ACC112 (cell line): Measurements from ENCODE around the gene SLC9A9.

Experiments used
- H2AFZ ChIP-seq: fragments of 200-600 bp; sonication (generic); one replicate; pipeline ENCODE4 v1.6.0; 2017; ENCODE audit warnings: antibody characterized with exemption, low read length; ENCODE audit not compliant: unreplicated experiment
- H3K27ac ChIP-seq: fragments of 200-600 bp; sonication (generic); 2 replicates; pipeline ENCODE4 v1.5.1; 2014; ENCODE audit warnings: low read depth, mild to moderate bottlenecking, antibody characterized with exemption, low read length, moderate library complexity
- H3K27me3 ChIP-seq: fragments of 200-600 bp; sonication (generic); 2 replicates; pipeline ENCODE4 v1.6.1; 2014; ENCODE audit warnings: mild to moderate bottlenecking, antibody characterized with exemption, low read length, moderate library complexity, mixed read lengths; ENCODE audit not compliant: insufficient read depth
- H3K36me3 ChIP-seq: fragments of 200-600 bp; sonication (generic); 2 replicates; pipeline ENCODE4 v1.6.1; 2016; ENCODE audit warnings: mild to moderate bottlenecking, antibody characterized with exemption, low read length, moderate library complexity, mixed read lengths; ENCODE audit not compliant: insufficient read depth
- H3K4me1 ChIP-seq: fragments of 200-600 bp; sonication (generic); one replicate; pipeline ENCODE4 v1.6.1; 2016; ENCODE audit warnings: low read length, mixed read lengths; ENCODE audit not compliant: insufficient read depth, unreplicated experiment, control insufficient read depth
- H3K4me3 ChIP-seq: fragments of 200-600 bp; sonication (generic); 2 replicates; pipeline ENCODE4 v1.5.1; 2014; ENCODE audit warnings: mild to moderate bottlenecking, low read depth, low read length
- H3K79me2 ChIP-seq: fragments of 200-600 bp; sonication (generic); one replicate; pipeline ENCODE4 v1.6.0; 2016; ENCODE audit warnings: low read length; ENCODE audit not compliant: control insufficient read depth, unreplicated experiment, insufficient read depth

SLC9A9 gene

GRCh38 chr3:143514109-143514508, 334.2 kb downstream of the SLC9A9 start:
- Histone ChIP-seq H3K4me1 (peaks cover 7% of the 10 kb centered on the region), H3K4me3 (no peak overlapping the region), H3K27me3 (no peaks in the 10 kb centered on the region), H2AFZ (no peak overlapping the region), H3K27ac (no peak overlapping the region), H3K36me3 (no peaks in the 10 kb centered on the region), H3K79me2 (no peaks in the 10 kb centered on the region)

- Histone ChIP-seq H2AFZ (no peak overlapping the region), H3K27me3 (no peaks in the 10 kb centered on the region), H3K4me3 (no peak overlapping the region), H3K4me1 (peaks cover 30% of the 10 kb centered on the region), H3K36me3 (no peaks in the 10 kb centered on the region), H3K79me2 (no peaks in the 10 kb centered on the region), H3K27ac (no peak overlapping the region)
These were observed 336.9 kb downstream of the SLC9A9 start for GRCh38 chr3:143511174-143511879.

DNA sequence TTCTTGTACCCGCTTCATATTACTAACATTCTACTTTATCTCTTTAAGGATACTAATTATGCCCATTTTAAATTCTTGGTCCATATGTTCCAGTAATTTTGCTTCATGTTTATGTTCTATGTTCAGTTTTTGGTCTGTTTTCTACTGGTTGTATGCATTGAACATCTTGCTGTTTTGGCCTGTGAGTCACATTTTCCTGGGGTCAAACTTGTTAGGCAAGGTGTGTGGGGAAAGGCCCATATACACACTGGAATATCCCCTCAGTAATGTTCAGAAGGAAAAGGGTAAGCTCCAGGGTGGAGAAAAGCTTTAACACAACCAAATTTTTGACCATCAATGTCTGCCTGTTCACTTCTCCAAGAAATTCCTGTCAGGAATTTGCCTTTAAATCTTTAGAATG, 337.7 kb downstream of the SLC9A9 start:
- H3K27me3 ChIP-seq, result no peaks in the 10 kb centered on the region
- H3K27ac ChIP-seq, result no peak overlapping the region
- H3K79me2 ChIP-seq, result no peaks in the 10 kb centered on the region
- H3K36me3 ChIP-seq, result no peaks in the 10 kb centered on the region
- H2AFZ ChIP-seq, result no peak overlapping the region
- peaks cover 35% of the 10 kb centered on the region for H3K4me1 ChIP-seq
- H3K4me3 ChIP-seq, result no peak overlapping the region

DNA sequence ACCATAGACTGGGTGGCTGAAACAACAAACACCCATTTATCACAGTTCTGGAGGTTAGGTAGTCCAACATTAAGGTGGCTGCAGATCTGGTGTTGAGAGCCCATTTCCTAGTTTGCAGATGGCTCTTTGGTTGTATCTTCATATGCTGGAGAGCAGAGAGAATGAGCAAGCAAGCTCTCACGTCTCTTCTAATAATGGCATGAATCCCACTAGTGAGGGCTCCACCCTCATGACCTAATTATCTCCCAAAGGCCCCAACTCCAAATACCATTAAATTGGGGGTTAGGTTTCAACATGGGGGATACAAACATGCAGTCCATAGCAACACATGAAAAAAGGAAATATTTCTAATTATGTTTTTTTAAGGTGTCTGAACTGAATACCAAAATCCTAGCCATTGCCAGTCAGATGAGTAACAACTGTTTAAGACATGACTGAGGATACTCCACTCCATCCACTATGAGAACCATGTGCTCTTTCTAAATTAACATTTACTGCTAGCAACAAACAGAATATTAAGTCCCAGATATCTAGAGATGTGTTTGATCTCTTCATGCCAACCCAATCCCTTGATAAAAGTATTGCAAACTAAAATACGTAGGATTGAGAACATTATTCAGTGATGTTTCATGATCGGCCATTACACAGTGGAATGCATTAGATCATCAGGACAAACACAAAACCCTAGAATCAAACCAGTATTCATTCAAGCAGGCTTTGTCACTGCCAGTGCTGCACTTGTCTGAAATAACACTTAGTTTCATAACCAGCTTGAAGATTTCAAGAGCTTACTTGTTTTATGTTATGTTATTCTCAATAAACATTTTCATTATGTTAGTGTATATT, 340.3 kb downstream of the SLC9A9 start:
- H3K27me3 ChIP-seq, result no peaks in the 10 kb centered on the region
- H3K36me3 ChIP-seq, result no peaks in the 10 kb centered on the region
- peaks cover 35% of the 10 kb centered on the region for H3K4me1 ChIP-seq
- no peaks in the 10 kb centered on the region for H3K79me2 ChIP-seq
- peak overlapping the region; percentile 18 for H3K4me3 ChIP-seq
- H3K27ac ChIP-seq, result peak overlapping the region; percentile 90
- peak overlapping the region; percentile 95 for H2AFZ ChIP-seq

- H3K4me1 ChIP-seq, result peaks cover 35% of the 10 kb centered on the region
- H3K27me3 ChIP-seq, result no peaks in the 10 kb centered on the region
- H3K36me3 ChIP-seq, result no peaks in the 10 kb centered on the region
- H2AFZ ChIP-seq, result peak overlapping the region; percentile 6
- peak overlapping the region; percentile 8; the same call in 1 of the 2 replicates for H3K27ac ChIP-seq
- H3K79me2 ChIP-seq, result no peaks in the 10 kb centered on the region
- H3K4me3 ChIP-seq, result no peak overlapping the region
These were observed 342.1 kb downstream of the SLC9A9 start for GRCh38 chr3:143506190-143506589.

- Histone ChIP-seq H3K27ac (no peak overlapping the region), H3K4me1 (peaks cover 21% of the 10 kb centered on the region), H3K36me3 (no peaks in the 10 kb centered on the region), H3K27me3 (no peaks in the 10 kb centered on the region), H3K79me2 (no peaks in the 10 kb centered on the region), H3K4me3 (no peak overlapping the region), H2AFZ (no peak overlapping the region)
These were observed 344.9 kb downstream of the SLC9A9 start for GRCh38 chr3:143503325-143503885.

DNA sequence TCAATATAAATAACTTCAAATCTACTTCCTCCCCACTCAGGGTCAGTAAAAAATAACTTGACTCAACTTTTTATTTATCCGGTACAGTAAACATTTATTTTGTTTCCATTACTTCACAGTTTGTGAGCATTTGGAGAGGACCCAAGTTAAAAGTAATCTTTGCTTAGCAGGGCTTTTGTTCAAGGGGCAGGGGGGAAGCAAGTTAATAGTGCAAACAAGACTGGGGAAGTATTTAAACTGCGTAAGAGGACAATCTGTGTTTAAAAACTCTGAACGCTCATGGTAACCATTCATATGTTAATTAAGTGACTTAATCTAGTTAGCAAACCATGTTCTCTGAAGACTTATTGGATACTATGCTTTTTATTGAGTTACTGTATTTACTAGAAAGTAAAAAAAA, 346.2 kb downstream of the SLC9A9 start:
- Histone ChIP-seq H3K27me3 (no peaks in the 10 kb centered on the region), H3K79me2 (no peaks in the 10 kb centered on the region), H3K27ac (no peak overlapping the region), H2AFZ (no peak overlapping the region), H3K36me3 (no peaks in the 10 kb centered on the region), H3K4me1 (peaks cover 11% of the 10 kb centered on the region), H3K4me3 (no peak overlapping the region)

DNA sequence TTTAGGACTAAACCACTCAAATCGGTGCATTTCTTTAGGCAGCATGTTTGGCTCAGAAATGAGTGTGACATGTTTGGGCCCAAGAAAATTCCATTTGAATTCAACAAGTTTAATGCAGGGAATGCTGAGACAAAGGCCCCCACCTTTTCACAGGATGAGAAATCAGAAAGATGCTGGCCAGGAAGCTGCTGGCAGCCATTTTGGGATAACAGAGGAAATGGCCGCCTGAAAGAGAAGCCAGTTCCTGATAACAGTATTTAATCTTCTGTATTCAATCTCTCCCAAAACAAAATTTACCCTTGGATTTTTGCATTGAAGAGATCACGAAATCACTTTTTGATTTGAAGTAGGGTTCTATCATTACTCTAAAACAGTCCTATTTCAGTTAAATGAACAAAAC, 350.9 kb downstream of the SLC9A9 start:
- no peak overlapping the region for H3K4me3 ChIP-seq
- no peaks in the 10 kb centered on the region for H3K27me3 ChIP-seq
- no peak overlapping the region for H2AFZ ChIP-seq
- no peak overlapping the region for H3K27ac ChIP-seq
- no peaks in the 10 kb centered on the region for H3K36me3 ChIP-seq
- H3K79me2 ChIP-seq, result no peaks in the 10 kb centered on the region
- H3K4me1 ChIP-seq, result no peaks in the 10 kb centered on the region

DNA sequence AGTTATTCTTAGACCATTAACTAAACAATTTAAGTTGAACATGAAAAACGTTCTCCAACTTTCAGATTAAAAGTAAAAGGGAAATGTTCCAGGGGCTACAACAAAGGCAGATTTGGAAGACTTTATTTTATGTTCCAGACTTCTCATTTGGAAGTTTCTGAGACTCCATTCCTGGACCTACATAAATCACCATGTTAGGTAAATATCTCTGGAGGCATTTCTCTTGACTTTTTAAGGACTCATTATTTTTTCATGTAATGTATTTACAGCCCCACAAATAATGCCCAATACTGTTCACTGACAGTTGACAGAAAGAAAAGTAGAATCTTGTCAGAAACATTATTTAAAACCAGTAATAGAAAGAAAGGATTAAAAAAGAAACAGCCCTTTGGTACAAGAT, 352.1 kb downstream of the SLC9A9 start:
- Histone ChIP-seq H3K4me1 (no peaks in the 10 kb centered on the region), H3K36me3 (no peaks in the 10 kb centered on the region), H3K27ac (no peak overlapping the region), H3K4me3 (no peak overlapping the region), H3K79me2 (no peaks in the 10 kb centered on the region), H3K27me3 (no peaks in the 10 kb centered on the region), H2AFZ (no peak overlapping the region)

- no peaks in the 10 kb centered on the region for H3K36me3 ChIP-seq
- no peaks in the 10 kb centered on the region for H3K4me1 ChIP-seq
These were observed 352.7 kb downstream of the SLC9A9 start for GRCh38 chr3:143495527-143495926.

More at GRCh38 chr3:143495527-143495926, 352.7 kb downstream of the SLC9A9 start:
- Histone ChIP-seq H3K27ac (no peak overlapping the region), H2AFZ (no peak overlapping the region), H3K79me2 (no peaks in the 10 kb centered on the region), H3K27me3 (no peaks in the 10 kb centered on the region), H3K4me3 (no peak overlapping the region)
